ENCODE measurements around the gene MCOLN1. TPM values are rescaled to one million over a fixed set of nuclear protein-coding genes. Genes with fewer than 3 reads are reported as not detected.

MCOLN1 gene
- total RNA-seq, 1 donor from 2014 or later, result 6.6 TPM

DNA sequence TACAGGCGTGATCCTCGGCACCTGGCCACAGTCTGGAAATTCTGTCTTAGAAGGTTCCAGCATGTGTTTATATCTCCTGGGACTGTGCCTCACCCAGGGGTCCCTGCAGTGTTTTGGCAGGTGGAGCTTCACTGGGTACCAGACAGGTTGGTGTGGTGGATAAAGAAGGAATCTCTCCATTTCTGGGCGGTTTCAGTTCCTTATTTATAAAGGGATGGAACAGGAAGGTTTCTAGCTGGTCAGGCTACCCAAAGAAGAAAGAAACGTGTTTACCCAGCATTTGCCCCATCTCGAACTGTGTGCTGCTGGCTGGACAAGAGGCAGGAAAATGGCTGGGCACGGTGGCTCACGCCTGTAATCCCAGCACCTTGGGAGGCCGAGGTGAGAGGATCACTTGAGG is 22.9 kb downstream of the MCOLN1 start:
- H3K27ac ChIP-seq, result no peak overlapping the region
- no peak for TF ChIP-seq EZH2 (IDR thresholded peaks at IDR 0.05)
- TF ChIP-seq, protein P1, sequence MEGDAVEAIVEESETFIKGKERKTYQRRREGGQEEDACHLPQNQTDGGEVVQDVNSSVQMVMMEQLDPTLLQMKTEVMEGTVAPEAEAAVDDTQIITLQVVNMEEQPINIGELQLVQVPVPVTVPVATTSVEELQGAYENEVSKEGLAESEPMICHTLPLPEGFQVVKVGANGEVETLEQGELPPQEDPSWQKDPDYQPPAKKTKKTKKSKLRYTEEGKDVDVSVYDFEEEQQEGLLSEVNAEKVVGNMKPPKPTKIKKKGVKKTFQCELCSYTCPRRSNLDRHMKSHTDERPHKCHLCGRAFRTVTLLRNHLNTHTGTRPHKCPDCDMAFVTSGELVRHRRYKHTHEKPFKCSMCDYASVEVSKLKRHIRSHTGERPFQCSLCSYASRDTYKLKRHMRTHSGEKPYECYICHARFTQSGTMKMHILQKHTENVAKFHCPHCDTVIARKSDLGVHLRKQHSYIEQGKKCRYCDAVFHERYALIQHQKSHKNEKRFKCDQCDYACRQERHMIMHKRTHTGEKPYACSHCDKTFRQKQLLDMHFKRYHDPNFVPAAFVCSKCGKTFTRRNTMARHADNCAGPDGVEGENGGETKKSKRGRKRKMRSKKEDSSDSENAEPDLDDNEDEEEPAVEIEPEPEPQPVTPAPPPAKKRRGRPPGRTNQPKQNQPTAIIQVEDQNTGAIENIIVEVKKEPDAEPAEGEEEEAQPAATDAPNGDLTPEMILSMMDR (IDR thresholded peaks at IDR 0.05), result no peak
- no peak for TF ChIP-seq EZH2phosphoT487 (IDR thresholded peaks at IDR 0.05)
- no peaks in the 10 kb centered on the region for H3K27me3 ChIP-seq
- no peak overlapping the region for H3K4me2 ChIP-seq
- Mint-ChIP-seq H3K27me3 (ENCODE audit: insufficient read depth, low read depth) (peaks cover 6% of the 10 kb centered on the region), H3K27ac (no peak overlapping the region), H3K36me3 (peaks cover 16% of the 10 kb centered on the region), H3K4me3 (no peak overlapping the region), H3K4me1 (no peaks in the 10 kb centered on the region), H3K9me3 (no peaks in the 10 kb centered on the region)
- DNase-seq (ENCODE audit: low spot score), result no peak
- H3K36me3 ChIP-seq, result no peaks in the 10 kb centered on the region
- H3F3A ChIP-seq (ENCODE audit: low read depth), result no peaks in the 10 kb centered on the region
- no peaks in the 10 kb centered on the region for H3K79me2 ChIP-seq (ENCODE audit: low read depth)
- no peaks in the 10 kb centered on the region for H4K20me1 ChIP-seq (ENCODE audit: low read depth)
- H2AFZ ChIP-seq (replicated peaks), result no peak overlapping the region
- no peak overlapping the region for H3K4me3 ChIP-seq
- no peaks in the 10 kb centered on the region for H3K9me3 ChIP-seq (ENCODE audit: low read depth)
- no peak overlapping the region for H3K9ac ChIP-seq
- H3K4me1 ChIP-seq, result no peaks in the 10 kb centered on the region

DNA sequence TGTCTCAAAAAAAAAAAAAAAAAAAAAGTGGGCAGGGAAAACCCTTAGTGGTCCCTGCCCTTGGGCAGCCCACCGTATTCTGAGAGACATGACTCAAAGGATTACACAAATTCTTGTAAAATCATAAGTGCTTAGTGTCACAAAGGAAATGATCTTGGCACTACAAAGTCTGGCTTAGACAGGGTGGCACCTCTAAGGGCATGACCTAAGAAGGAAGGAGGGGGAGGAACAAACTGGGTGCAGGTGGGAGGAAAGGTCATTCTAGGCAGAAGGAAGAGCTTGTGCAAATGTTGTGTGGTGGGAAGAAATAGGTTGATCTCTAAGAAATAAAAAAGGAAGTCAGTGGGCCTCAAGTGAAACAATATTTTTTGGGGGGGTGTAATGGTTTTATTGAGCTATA is 23.5 kb downstream of the MCOLN1 start:
- no peaks in the 10 kb centered on the region for H3K9me3 Mint-ChIP-seq
- DNase-seq (ENCODE audit: low spot score), result no peak
- Histone ChIP-seq H3K27me3 (no peaks in the 10 kb centered on the region), H3K27ac (no peak overlapping the region), H3K9me3 (ENCODE audit: low read depth) (no peaks in the 10 kb centered on the region), H3F3A (ENCODE audit: low read depth) (peaks cover 4% of the 10 kb centered on the region), H3K4me2 (no peak overlapping the region), H3K4me1 (no peaks in the 10 kb centered on the region), H3K4me3 (no peak overlapping the region), H4K20me1 (ENCODE audit: low read depth) (no peaks in the 10 kb centered on the region), H3K79me2 (ENCODE audit: low read depth) (no peaks in the 10 kb centered on the region), H3K9ac (no peak overlapping the region), H2AFZ (replicated peaks) (no peak overlapping the region), H3K36me3 (no peaks in the 10 kb centered on the region)
- TF ChIP-seq EZH2 (IDR thresholded peaks at IDR 0.05), result no peak
- TF ChIP-seq, protein P1 (IDR thresholded peaks at IDR 0.05), result no peak
- TF ChIP-seq EZH2phosphoT487 (IDR thresholded peaks at IDR 0.05), result no peak
- peaks cover 6% of the 10 kb centered on the region for H3K27me3 Mint-ChIP-seq (ENCODE audit: insufficient read depth, low read depth)
- peaks cover 15% of the 10 kb centered on the region for H3K36me3 Mint-ChIP-seq
- no peak overlapping the region for H3K27ac Mint-ChIP-seq
- H3K4me3 Mint-ChIP-seq, result peak overlapping the region; percentile 42
- no peaks in the 10 kb centered on the region for H3K4me1 Mint-ChIP-seq

DNA sequence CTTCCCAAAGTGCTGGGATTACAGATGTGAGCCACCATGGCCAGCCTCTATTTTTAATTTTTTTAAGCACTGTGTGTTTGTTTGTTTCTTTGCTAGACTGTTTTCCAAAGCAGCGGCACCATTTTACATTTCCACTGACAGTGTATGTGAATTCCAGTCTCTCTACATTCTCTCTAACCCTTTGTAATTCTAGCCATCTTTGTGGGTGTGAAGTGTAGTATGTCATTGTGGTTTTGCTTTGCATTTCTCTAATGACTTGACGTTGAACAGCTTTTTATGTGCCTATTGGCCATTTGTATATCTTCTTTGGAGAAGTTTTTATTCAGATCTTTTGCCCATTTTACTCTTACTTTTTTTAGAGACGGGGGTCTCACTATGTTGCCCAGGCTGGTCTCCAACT is 24.7 kb downstream of the MCOLN1 start:
- no peaks in the 10 kb centered on the region for H3K36me3 ChIP-seq
- peaks cover 7% of the 10 kb centered on the region for H3F3A ChIP-seq (ENCODE audit: low read depth)
- no peaks in the 10 kb centered on the region for H3K9me3 ChIP-seq (ENCODE audit: low read depth)
- no peak overlapping the region for H3K27ac Mint-ChIP-seq
- DNase-seq (ENCODE audit: low spot score), result no peak
- no peaks in the 10 kb centered on the region for H3K79me2 ChIP-seq (ENCODE audit: low read depth)
- H3K4me1 ChIP-seq, result no peaks in the 10 kb centered on the region
- H3K4me3 Mint-ChIP-seq, result no peak overlapping the region
- no peak for TF ChIP-seq EZH2 (IDR thresholded peaks at IDR 0.05)
- TF ChIP-seq, protein P1 (IDR thresholded peaks at IDR 0.05), result no peak
- H3K27me3 Mint-ChIP-seq (ENCODE audit: insufficient read depth, low read depth), result peaks cover 4% of the 10 kb centered on the region
- H3K4me1 Mint-ChIP-seq, result peaks cover 4% of the 10 kb centered on the region
- H3K9me3 Mint-ChIP-seq, result no peaks in the 10 kb centered on the region
- H3K4me2 ChIP-seq, result no peak overlapping the region
- peaks cover 15% of the 10 kb centered on the region for H3K36me3 Mint-ChIP-seq
- no peaks in the 10 kb centered on the region for H4K20me1 ChIP-seq (ENCODE audit: low read depth)
- no peaks in the 10 kb centered on the region for H3K27me3 ChIP-seq
- no peak overlapping the region for H3K27ac ChIP-seq
- H3K4me3 ChIP-seq, result no peak overlapping the region
- no peak overlapping the region for H2AFZ ChIP-seq (replicated peaks)
- no peak overlapping the region for H3K9ac ChIP-seq
